Neural progenitor cell (in vitro differentiated cells): ENCODE results near the gene CDH23. TPM values are rescaled to one million over a fixed set of nuclear protein-coding genes. Genes with fewer than 3 reads are reported as not detected.
A peak's percentile ranks its signal among the peaks of the same experiment; 100 is the strongest.

Source experiments
- DNase-seq: peaks from one replicate; pipeline ENCODE4 v3.0.0-alpha.2; 2016; ENCODE audit warnings: low spot score
- H2AFZ ChIP-seq: fragments of 200-600 bp; sonication (generic); replicated peaks from 2 replicates; pipeline ENCODE4 v1.6.1; 2016; ENCODE audit warnings: antibody characterized with exemption
- H3F3A ChIP-seq: fragments of 200-600 bp; sonication (generic); 2 replicates; pipeline ENCODE4 v1.6.1; 2016; ENCODE audit warnings: antibody characterized with exemption, low read depth
- H3K27ac ChIP-seq: fragments of 200-600 bp; sonication (generic); 2 replicates; pipeline ENCODE4 v1.5.1; 2016; ENCODE audit warnings: mild to moderate bottlenecking
- H3K27me3 ChIP-seq: fragments of 200-600 bp; sonication (generic); 2 replicates; pipeline ENCODE4 v1.6.1; 2016; ENCODE audit warnings: mild to moderate bottlenecking, moderate library complexity
- H3K36me3 ChIP-seq: fragments of 200-600 bp; sonication (generic); 2 replicates; pipeline ENCODE4 v1.5.1; 2016
- H3K4me1 ChIP-seq: fragments of 200-600 bp; sonication (generic); 2 replicates; pipeline ENCODE4 v1.6.1; 2016; ENCODE audit warnings: mixed run types
- H3K4me2 ChIP-seq: fragments of 200-600 bp; sonication (generic); 2 replicates; pipeline ENCODE4 v1.6.1; 2016
- H3K4me3 ChIP-seq: fragments of 200-600 bp; sonication (generic); 2 replicates; pipeline ENCODE4 v1.5.1; 2016
- H3K79me2 ChIP-seq: fragments of 200-600 bp; sonication (generic); 2 replicates; pipeline ENCODE4 v1.6.1; 2016; ENCODE audit warnings: low read depth
- H3K9ac ChIP-seq: fragments of 200-600 bp; sonication (generic); 2 replicates; pipeline ENCODE4 v1.6.1; 2016
- H3K9me3 ChIP-seq: fragments of 200-600 bp; sonication (generic); 2 replicates; pipeline ENCODE4 v1.5.1; 2016; ENCODE audit warnings: low read depth
- H4K20me1 ChIP-seq: fragments of 200-600 bp; sonication (generic); 2 replicates; pipeline ENCODE4 v1.6.1; 2016; ENCODE audit warnings: low read depth
- H3K27ac Mint-ChIP-seq: 3 replicates; pipeline ENCODE4 v1.8.0; 2021; ENCODE audit warnings: mixed read lengths
- H3K27me3 Mint-ChIP-seq: 2 replicates; pipeline ENCODE4 v1.8.0; 2022; ENCODE audit warnings: low read depth, mild to moderate bottlenecking, inconsistent platforms, moderate library complexity, mixed read lengths; ENCODE audit not compliant: insufficient read depth
- H3K36me3 Mint-ChIP-seq: 3 replicates; pipeline ENCODE4 v1.8.0; 2021; ENCODE audit warnings: mixed read lengths
- H3K4me1 Mint-ChIP-seq: 3 replicates; pipeline ENCODE4 v1.8.0; 2021; ENCODE audit warnings: mixed read lengths
- H3K4me3 Mint-ChIP-seq: 3 replicates; pipeline ENCODE4 v1.8.0; 2021; ENCODE audit warnings: mild to moderate bottlenecking, moderate library complexity, mixed read lengths
- H3K9me3 Mint-ChIP-seq: 3 replicates; pipeline ENCODE4 v1.8.0; 2020; ENCODE audit warnings: mixed read lengths
- CTCF ChIP-seq: fragments of 200-600 bp; sonication (generic); IDR thresholded peaks from 2 replicates; pipeline ENCODE4 v1.5.1; 2017; ENCODE audit warnings: antibody characterized with exemption, mild to moderate bottlenecking
- EZH2 ChIP-seq: fragments of 200-600 bp; sonication (generic); IDR thresholded peaks from 2 replicates; pipeline ENCODE4 v1.6.1; 2017; ENCODE audit warnings: antibody characterized with exemption, mild to moderate bottlenecking, moderate library complexity
- EZH2phosphoT487 ChIP-seq: fragments of 200-600 bp; sonication (generic); IDR thresholded peaks from 2 replicates; pipeline ENCODE4 v1.6.1; 2017; ENCODE audit warnings: antibody characterized with exemption
- total RNA-seq: library from RNA; depleted of rRNA; stranded (reverse); fragments of >200 nt; gene quantifications from 2 replicates; pipeline ENCODE4 v1.2.3, GENCODE V29; 2015; ENCODE audit warnings: low replicate concordance

Gene CDH23
- total RNA-seq, 1 donor from 2014 or later = 5.9 TPM

GRCh38 chr10:71812913-71813590 is 416.3 kb downstream of the CDH23 start:
- Histone ChIP-seq H3K9me3 (no peaks in the 10 kb centered on the region), H4K20me1 (peaks cover 7% of the 10 kb centered on the region), H3K27me3 (no peaks in the 10 kb centered on the region), H3K27ac (no peak overlapping the region), H3K9ac (no peak overlapping the region), H3K4me2 (no peak overlapping the region), H3K36me3 (no peaks in the 10 kb centered on the region), H3F3A (no peaks in the 10 kb centered on the region), H3K4me1 (no peaks in the 10 kb centered on the region), H2AFZ (no peak overlapping the region), H3K4me3 (no peak overlapping the region), H3K79me2 (no peaks in the 10 kb centered on the region)
- H3K27ac Mint-ChIP-seq = no peak overlapping the region
- DNase-seq = no peak
- peaks cover 7% of the 10 kb centered on the region for H3K27me3 Mint-ChIP-seq
- TF ChIP-seq EZH2 (no peak), CTCF (no peak), EZH2phosphoT487 (no peak)
- no peak overlapping the region for H3K4me3 Mint-ChIP-seq
- H3K9me3 Mint-ChIP-seq = no peaks in the 10 kb centered on the region
- peaks cover 21% of the 10 kb centered on the region for H3K36me3 Mint-ChIP-seq
- H3K4me1 Mint-ChIP-seq = peaks cover 6% of the 10 kb centered on the region

- no peak overlapping the region for H3K27ac ChIP-seq
- H3K36me3 ChIP-seq = no peaks in the 10 kb centered on the region
- Mint-ChIP-seq H3K36me3 (peaks cover 33% of the 10 kb centered on the region), H3K27me3 (peaks cover 7% of the 10 kb centered on the region), H3K9me3 (no peaks in the 10 kb centered on the region), H3K27ac (no peak overlapping the region), H3K4me1 (peaks cover 3% of the 10 kb centered on the region), H3K4me3 (no peak overlapping the region)
- DNase-seq = peak; percentile 26
- no peaks in the 10 kb centered on the region for H3K4me1 ChIP-seq
- H3K4me2 ChIP-seq = no peak overlapping the region
- TF ChIP-seq CTCF (no peak), EZH2phosphoT487 (no peak), EZH2 (no peak)
- H3K79me2 ChIP-seq = no peaks in the 10 kb centered on the region
- H3K9me3 ChIP-seq = no peaks in the 10 kb centered on the region
- H3K9ac ChIP-seq = no peak overlapping the region
- H3K4me3 ChIP-seq = no peak overlapping the region
- H3K27me3 ChIP-seq = no peaks in the 10 kb centered on the region
- H3F3A ChIP-seq = no peaks in the 10 kb centered on the region
- H2AFZ ChIP-seq = no peak overlapping the region
- peaks cover 7% of the 10 kb centered on the region for H4K20me1 ChIP-seq
These were observed 418.2 kb downstream of the CDH23 start for GRCh38 chr10:71814922-71815411.

- no peaks in the 10 kb centered on the region for H3K79me2 ChIP-seq
- H3K9me3 ChIP-seq = no peaks in the 10 kb centered on the region
- peaks cover 7% of the 10 kb centered on the region for H3K27me3 Mint-ChIP-seq
- no peak overlapping the region for H3K4me2 ChIP-seq
- DNase-seq = no peak
- no peaks in the 10 kb centered on the region for H3K27me3 ChIP-seq
- peaks cover 35% of the 10 kb centered on the region for H3K36me3 Mint-ChIP-seq
- no peak overlapping the region for H3K9ac ChIP-seq
- H2AFZ ChIP-seq = no peak overlapping the region
- no peaks in the 10 kb centered on the region for H3K4me1 ChIP-seq
- H3F3A ChIP-seq = no peaks in the 10 kb centered on the region
- no peak overlapping the region for H3K27ac ChIP-seq
- H3K4me1 Mint-ChIP-seq = peaks cover 3% of the 10 kb centered on the region
- H4K20me1 ChIP-seq = peaks cover 7% of the 10 kb centered on the region
- TF ChIP-seq EZH2 = no peak
- TF ChIP-seq EZH2phosphoT487 = no peak
- no peak for TF ChIP-seq CTCF
- H3K27ac Mint-ChIP-seq = peak overlapping the region; percentile 63
- H3K4me3 ChIP-seq = no peak overlapping the region
- no peak overlapping the region for H3K4me3 Mint-ChIP-seq
- no peaks in the 10 kb centered on the region for H3K36me3 ChIP-seq
- no peaks in the 10 kb centered on the region for H3K9me3 Mint-ChIP-seq
These were observed 418.9 kb downstream of the CDH23 start for GRCh38 chr10:71815515-71816130.
